IMR-90 (cell line): ENCODE data around the gene C12orf57. TPM values are rescaled to one million over a fixed set of nuclear protein-coding genes. Genes with fewer than 3 reads are reported as not detected.

ENCODE experiments used
- ATAC-seq: fragments of 200-7000 bp; cut with Tn5 transposase; 2 replicates; pipeline ENCODE4 v1.9.1; 2020; ENCODE audit warnings: low read depth, mild to moderate bottlenecking, moderate library complexity
- BruUV-seq: library from RNA; stranded (reverse); fragments of 400-500 nt; replicated peaks from 2 replicates; lab custom pipeline; 2021; lab: Mats Ljungman, UMichigan
- CTCF ChIA-PET: fragments of 300-600 bp; formaldehyde crosslinking; extraction: SDS; loops from one replicate; lab custom pipeline; 2021; ENCODE audit warnings: antibody characterized with exemption; lab: Yijun Ruan, JAX
- POLR2A ChIA-PET: fragments of 300-600 bp; sonication (Branson Sonifier 250); formaldehyde crosslinking; loops from one replicate; lab custom pipeline; 2022; ENCODE audit warnings: antibody characterized with exemption; ENCODE audit not compliant: unreplicated experiment; lab: Charles Lee
- DNase-seq: peaks from one replicate; pipeline ENCODE4 v3.0.0; 2013
- H2AFZ ChIP-seq: replicated peaks from 2 replicates; pipeline ENCODE3; 2013; ENCODE audit warnings: low read length, mild to moderate bottlenecking; ENCODE audit not compliant: poor library complexity
- H2AK5ac ChIP-seq: 2 replicates; pipeline ENCODE4 v1.6.1; 2013; ENCODE audit warnings: low read depth, low read length, inconsistent platforms
- H2AK9ac ChIP-seq: replicated peaks from 2 replicates; pipeline ENCODE3; 2013; ENCODE audit warnings: mild to moderate bottlenecking, low read depth, low read length, moderate library complexity; ENCODE audit not compliant: poor library complexity
- H2BK120ac ChIP-seq: 2 replicates; pipeline ENCODE4 v1.6.1; 2013; ENCODE audit warnings: low read depth, low read length, inconsistent platforms
- H2BK15ac ChIP-seq: 3 replicates; pipeline ENCODE4 v1.6.1; 2013; ENCODE audit warnings: low read depth, low read length, inconsistent platforms
- H2BK20ac ChIP-seq: 2 replicates; pipeline ENCODE4 v1.6.1; 2013; ENCODE audit warnings: low read depth, mild to moderate bottlenecking, inconsistent platforms, low read length, moderate library complexity
- H2BK5ac ChIP-seq: 2 replicates; pipeline ENCODE4 v1.6.1; 2013; ENCODE audit warnings: mild to moderate bottlenecking, low read depth, low read length, inconsistent platforms; ENCODE audit not compliant: poor library complexity, severe bottlenecking
- H3K14ac ChIP-seq: replicated peaks from 2 replicates; pipeline ENCODE4 v1.6.1; 2013; ENCODE audit warnings: low read depth, low read length, inconsistent platforms
- H3K18ac ChIP-seq: 2 replicates; pipeline ENCODE4 v1.6.1; 2013; ENCODE audit warnings: low read depth, low read length, control low read depth
- H3K23ac ChIP-seq: 2 replicates; pipeline ENCODE4 v1.6.1; 2013; ENCODE audit warnings: low read depth, low read length, inconsistent platforms
- H3K27ac ChIP-seq: 2 replicates; pipeline ENCODE4 v1.5.1; 2013; ENCODE audit warnings: mild to moderate bottlenecking, control low read depth, low read length; ENCODE audit not compliant: insufficient read depth
- H3K27me3 ChIP-seq: 2 replicates; pipeline ENCODE4 v1.6.1; 2013; ENCODE audit warnings: low read length; ENCODE audit not compliant: control insufficient read depth, insufficient read depth
- H3K36me3 ChIP-seq: 2 replicates; pipeline ENCODE4 v1.6.1; 2013; ENCODE audit warnings: low read length, mixed read lengths; ENCODE audit not compliant: control insufficient read depth, insufficient read depth
- H3K4ac ChIP-seq: 2 replicates; pipeline ENCODE4 v1.6.1; 2013; ENCODE audit warnings: low read depth, low read length, inconsistent platforms
- H3K4me1 ChIP-seq: 2 replicates; pipeline ENCODE4 v1.6.1; 2013; ENCODE audit warnings: low read length, mixed read lengths; ENCODE audit not compliant: control insufficient read depth, insufficient read depth
- H3K4me2 ChIP-seq: 2 replicates; pipeline ENCODE4 v1.6.1; 2013; ENCODE audit warnings: low read depth, mild to moderate bottlenecking, control low read depth, low read length, moderate library complexity
- H3K4me3 ChIP-seq: 2 replicates; pipeline ENCODE4 v1.5.1; 2013; ENCODE audit warnings: low read depth, mild to moderate bottlenecking, control low read depth, low read length, moderate library complexity; ENCODE audit not compliant: insufficient read depth
- H3K56ac ChIP-seq: 2 replicates; pipeline ENCODE4 v1.6.1; 2013; ENCODE audit warnings: low read length, inconsistent platforms; ENCODE audit not compliant: insufficient read depth; ENCODE audit errors: extremely low read depth
- H3K79me1 ChIP-seq, 2 experiments: 2 replicates each; pipeline ENCODE4 v1.6.1; 2013; ENCODE audit warnings: low read length in 2 of 2, inconsistent platforms in 1 of 2, low read depth in 1 of 2
- H3K9ac ChIP-seq: 2 replicates; pipeline ENCODE4 v1.6.1; 2013; ENCODE audit warnings: low read depth, low read length, control low read depth
- H3K9me1 ChIP-seq: 2 replicates; pipeline ENCODE4 v1.6.1; 2013; ENCODE audit warnings: low read length, inconsistent platforms; ENCODE audit not compliant: insufficient read depth
- H3K9me3 ChIP-seq: 2 replicates; pipeline ENCODE4 v1.6.1; 2013; ENCODE audit warnings: low read length; ENCODE audit not compliant: control insufficient read depth, insufficient read depth
- H4K20me1 ChIP-seq: 2 replicates; pipeline ENCODE4 v1.6.1; 2013; ENCODE audit warnings: low read length, inconsistent platforms; ENCODE audit not compliant: insufficient read depth
- H4K5ac ChIP-seq: 2 replicates; pipeline ENCODE4 v1.6.1; 2013; ENCODE audit warnings: mild to moderate bottlenecking, low read depth, low read length, control low read depth
- H4K8ac ChIP-seq, 2 experiments: 2 replicates each; pipeline ENCODE4 v1.6.1; 2013; ENCODE audit warnings: low read depth in 2 of 2, low read length in 2 of 2, control low read depth in 1 of 2, inconsistent platforms in 1 of 2
- H4K91ac ChIP-seq: 2 replicates; pipeline ENCODE4 v1.6.1; 2013; ENCODE audit warnings: low read depth, low read length, inconsistent platforms; ENCODE audit not compliant: insufficient read depth
- CEBPB ChIP-seq: IDR thresholded peaks from 2 replicates; pipeline ENCODE4 v1.6.1; 2012; ENCODE audit warnings: low read depth, low read length, improper control_type of control experiment
- CHD1 ChIP-seq: IDR thresholded peaks from 2 replicates; pipeline ENCODE4 v1.6.1; 2012; ENCODE audit warnings: low read depth, low read length, improper control_type of control experiment
- CTCF ChIP-seq: conservative IDR thresholded peaks from 2 replicates; pipeline ENCODE4 v1.5.1; 2012; ENCODE audit warnings: mild to moderate bottlenecking, low read depth, low read length, improper control_type of control experiment
- ELK1 ChIP-seq: fragments of 150-350 bp; IDR thresholded peaks from 2 replicates; pipeline ENCODE4 v1.6.1; 2016; ENCODE audit warnings: low read depth, mild to moderate bottlenecking, low read length, moderate library complexity, borderline replicate concordance
- FOS ChIP-seq: fragments of 150-350 bp; IDR thresholded peaks from 2 replicates; pipeline ENCODE4 v1.6.1; 2016; ENCODE audit warnings: low read depth, low read length
- MAFK ChIP-seq: IDR thresholded peaks from 2 replicates; pipeline ENCODE4 v1.6.1; 2012; ENCODE audit warnings: low read depth, low read length, improper control_type of control experiment
- MAZ ChIP-seq: IDR thresholded peaks from 2 replicates; pipeline ENCODE4 v1.6.1; 2012; ENCODE audit warnings: low read depth, mild to moderate bottlenecking, low read length, improper control_type of control experiment, moderate library complexity, borderline replicate concordance
- MXI1 ChIP-seq: IDR thresholded peaks from 2 replicates; pipeline ENCODE4 v1.6.1; 2012; ENCODE audit warnings: low read depth, mild to moderate bottlenecking, low read length, moderate library complexity, borderline replicate concordance
- NFE2L2 ChIP-seq: fragments of 150-350 bp; IDR thresholded peaks from 2 replicates; pipeline ENCODE4 v1.6.1; 2016; ENCODE audit warnings: low read depth, mild to moderate bottlenecking, low read length
- POLR2A ChIP-seq: IDR thresholded peaks from 2 replicates; pipeline ENCODE4 v1.6.1; 2012; ENCODE audit warnings: mild to moderate bottlenecking, low read depth, low read length
- RCOR1 ChIP-seq: IDR thresholded peaks from 2 replicates; pipeline ENCODE4 v1.6.1; 2012; ENCODE audit warnings: mild to moderate bottlenecking, low read length, improper control_type of control experiment; ENCODE audit not compliant: insufficient replicate concordance
- WGBS, 2 experiments: methylation state at CpG; one replicate each; pipeline versions ENCODE4 v1.1.5 to v1.1.7; 2013; ENCODE audit warnings: missing lambda C conversion rate in 2 of 2; ENCODE audit not compliant: insufficient read length in 1 of 2; ENCODE audit errors: extremely low coverage in 2 of 2; 5-methylcytosine and 5-hydroxymethylcytosine counted together
- dilution Hi-C: fragments of 300-500 bp; cut with HindIII; formaldehyde crosslinking; loops from one replicate; pipeline ENCODE4 v1.14.3; 2018; ENCODE audit warnings: low sequenced_read_pairs; ENCODE audit not compliant: unreplicated experiment
- in situ Hi-C: fragments of 300-500 bp; cut with MboI; formaldehyde crosslinking; loops from 3 replicates; pipeline ENCODE4 v1.14.3; 2019; ENCODE audit warnings: low sequenced_read_pairs, inconsistent platforms, mixed read lengths
- intact Hi-C: fragments of 100-400 bp; cut with micrococcal nuclease; formaldehyde crosslinking; loops from 2 replicates; pipeline ENCODE4 v1.10.0; 2022
- polyA plus RNA-seq, 3 experiments: library from polyadenylated mRNA; depleted of rRNA; stranded (reverse); fragments of >200 nt; gene quantifications; 2 replicates each; pipeline ENCODE4 v1.2.3, GENCODE V29; 2012; ENCODE audit warnings: low replicate concordance in 1 of 3
- total RNA-seq: library from RNA; depleted of rRNA; stranded (reverse); fragments of >200 nt; gene quantifications from 2 replicates; pipeline ENCODE4 v1.2.3, GENCODE V29; 2012
- TF ChIP-seq, protein P1 (sequence below): fragments of 150-350 bp; IDR thresholded peaks from 2 replicates; pipeline ENCODE4 v1.6.1; 2017; ENCODE audit warnings: mild to moderate bottlenecking, antibody characterized with exemption, low read length, low read depth

C12orf57 gene
- total and polyA plus RNA-seq, 2 of the 4 experiments (the other 2 are of a cell fraction): 238 to 530 TPM

GRCh38 chr12:6944381-6945186 lies 762 bp downstream of the C12orf57 start:
- peak overlapping the region; percentile 97 for H2AFZ ChIP-seq
- peak overlapping the region; percentile 95 for H2AK5ac ChIP-seq
- ATAC-seq (peak; percentile 76), DNase-seq (peak; percentile 92)
- peak overlapping the region; percentile 90 for H3K27ac ChIP-seq
- H3K9ac ChIP-seq: peak overlapping the region; percentile 81
- H3K9me3 ChIP-seq: no peaks in the 10 kb centered on the region
- peak overlapping the region; percentile 85 for H4K5ac ChIP-seq
- peak overlapping the region; percentile 30; the same call in 1 of the 2 replicates for H3K18ac ChIP-seq
- H3K4me2 ChIP-seq: peak overlapping the region; percentile 95
- H2AK9ac ChIP-seq: peak overlapping the region; percentile 94
- H3K56ac ChIP-seq: peak overlapping the region; percentile 74; the same call in 1 of the 2 replicates
- 0 out of 2 replicates have a peak, but pooled peaks cover 2% of the 10 kb centered on the region for H3K9me1 ChIP-seq
- H3K36me3 ChIP-seq: peaks cover 25% of the 10 kb centered on the region
- H3K4ac ChIP-seq: peak overlapping the region; percentile 93
- POLR2A ChIA-PET: interaction anchor here (0.8 to 2.7 kb wide), 3 partner anchors 16 to 72 kb away, joined by 3 to 11 read pairs (median 4); no protein-coding TSS in a partner anchor
- no peak overlapping the region for H2BK20ac ChIP-seq
- BruUV-seq: no TSS peak
- peak overlapping the region; percentile 73 for H3K4me3 ChIP-seq
- H3K4me1 ChIP-seq: peaks cover 5% of the 10 kb centered on the region; the same call in 1 of the 2 replicates
- peak overlapping the region; percentile 35 to 85; a peak in 3 of 4 replicates for H4K8ac ChIP-seq
- WGBS, 2 experiments: 1% methylated on average over 33 of the region's 48 CpGs; no CpG with 5 or more reads in 1 of the 2 experiments
- peak overlapping the region; percentile 83 for H3K23ac ChIP-seq
- CTCF ChIA-PET: interaction anchor here (0.7 to 1.4 kb wide), 4 partner anchors 17 to 167 kb away, joined by 3 to 5 read pairs (median 3); no protein-coding TSS in a partner anchor
- H2BK15ac ChIP-seq: no peak overlapping the region
- dilution Hi-C loops (no loop called here), in situ Hi-C loops (loop anchor here (10.0 kb wide), 1 partner anchor 170 kb away; no protein-coding TSS in a partner anchor), intact Hi-C loops (loop anchor here (1.0 kb wide), 3 partner anchors 21 to 169 kb away; partner anchors contain the start of gene C1R)
- H3K27me3 ChIP-seq: no peaks in the 10 kb centered on the region
- H3K14ac ChIP-seq: peak overlapping the region; percentile 95
- peak overlapping the region; percentile 93 for H4K91ac ChIP-seq
- H2BK5ac ChIP-seq: peak overlapping the region; percentile 87
- H2BK120ac ChIP-seq: peak overlapping the region; percentile 44; the same call in 1 of the 2 replicates
- peaks cover 11 to 30% of the 10 kb centered on the region in 2 experiments for H3K79me1 ChIP-seq
- H4K20me1 ChIP-seq: no peaks in the 10 kb centered on the region; the same call in 1 of the 2 replicates
- TF ChIP-seq MAFK: no peak
- TF ChIP-seq CTCF: peak; percentile 94
- no peak for TF ChIP-seq RCOR1
- no peak for TF ChIP-seq NFE2L2
- TF ChIP-seq, protein P1, sequence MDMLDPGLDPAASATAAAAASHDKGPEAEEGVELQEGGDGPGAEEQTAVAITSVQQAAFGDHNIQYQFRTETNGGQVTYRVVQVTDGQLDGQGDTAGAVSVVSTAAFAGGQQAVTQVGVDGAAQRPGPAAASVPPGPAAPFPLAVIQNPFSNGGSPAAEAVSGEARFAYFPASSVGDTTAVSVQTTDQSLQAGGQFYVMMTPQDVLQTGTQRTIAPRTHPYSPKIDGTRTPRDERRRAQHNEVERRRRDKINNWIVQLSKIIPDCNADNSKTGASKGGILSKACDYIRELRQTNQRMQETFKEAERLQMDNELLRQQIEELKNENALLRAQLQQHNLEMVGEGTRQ: no peak
- no peak for TF ChIP-seq MAZ
- TF ChIP-seq CHD1: no peak
- peak; percentile 86; the same call in 1 of the 2 replicates for TF ChIP-seq ELK1
- TF ChIP-seq FOS: 0 out of 2 replicates have a peak, but pooled peaks have one; percentile 12
- no peak for TF ChIP-seq POLR2A
- no peak for TF ChIP-seq MXI1
- 0 out of 2 replicates have a peak, but pooled peaks have one; percentile 10 for TF ChIP-seq CEBPB
